Neural progenitor cell (in vitro differentiated cells): ENCODE measurements around the gene USP34.

Experiments
- CTCF ChIP-seq: fragments of 200-600 bp; sonication (generic); IDR thresholded peaks from 2 replicates; pipeline ENCODE4 v1.5.1; 2017; ENCODE audit warnings: antibody characterized with exemption, mild to moderate bottlenecking
- EZH2 ChIP-seq: fragments of 200-600 bp; sonication (generic); IDR thresholded peaks from 2 replicates; pipeline ENCODE4 v1.6.1; 2017; ENCODE audit warnings: antibody characterized with exemption, mild to moderate bottlenecking, moderate library complexity
- EZH2phosphoT487 ChIP-seq: fragments of 200-600 bp; sonication (generic); IDR thresholded peaks from 2 replicates; pipeline ENCODE4 v1.6.1; 2017; ENCODE audit warnings: antibody characterized with exemption

DNA sequence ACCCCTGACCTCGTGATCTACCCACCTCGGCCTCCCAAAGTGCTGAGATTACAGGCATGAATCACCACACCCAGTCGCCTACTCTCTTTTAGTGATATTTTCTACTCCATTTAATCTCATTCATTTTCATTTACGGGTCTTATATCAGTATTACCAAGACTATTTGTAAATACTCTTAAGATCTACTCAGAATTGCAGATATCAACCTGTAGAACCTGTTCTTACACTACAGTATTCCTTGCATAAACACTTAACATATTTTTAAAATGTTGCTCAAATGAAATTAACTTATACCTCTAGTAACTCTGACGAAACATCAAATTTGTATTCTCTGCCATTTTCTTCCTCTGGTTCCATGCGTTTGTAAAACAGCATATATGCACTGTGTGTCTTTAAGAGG, 229.6 kb downstream of the USP34 start:
- TF ChIP-seq CTCF: no peak
- no peak for TF ChIP-seq EZH2
- TF ChIP-seq EZH2phosphoT487: no peak
